HUES6 (cell line): ENCODE data around the gene ANKRD6.

Experiments used
- H3K27ac ChIP-seq: 2 replicates; pipeline ENCODE4 v1.7.0; 2013; ENCODE audit warnings: low read depth, mild to moderate bottlenecking, low read length, inconsistent platforms
- H3K27me3 ChIP-seq: 2 replicates; pipeline ENCODE4 v1.6.1; 2013; ENCODE audit warnings: low read length; ENCODE audit not compliant: control insufficient read depth, insufficient read depth
- H3K36me3 ChIP-seq: 2 replicates; pipeline ENCODE4 v1.6.1; 2013; ENCODE audit warnings: low read length; ENCODE audit not compliant: control insufficient read depth, insufficient read depth
- H3K4me1 ChIP-seq: 2 replicates; pipeline ENCODE4 v1.6.1; 2013; ENCODE audit warnings: low read length; ENCODE audit not compliant: control insufficient read depth, insufficient read depth
- H3K4me3 ChIP-seq: 2 replicates; pipeline ENCODE4 v1.5.1; 2013; ENCODE audit warnings: low read depth, low read length
- H3K9ac ChIP-seq: one replicate; pipeline ENCODE4 v1.6.1; 2013; ENCODE audit warnings: mild to moderate bottlenecking, low read length
- H3K9me3 ChIP-seq: 2 replicates; pipeline ENCODE4 v1.6.1; 2013; ENCODE audit warnings: low read depth, low read length; ENCODE audit not compliant: control insufficient read depth, insufficient read depth

ANKRD6 gene

DNA sequence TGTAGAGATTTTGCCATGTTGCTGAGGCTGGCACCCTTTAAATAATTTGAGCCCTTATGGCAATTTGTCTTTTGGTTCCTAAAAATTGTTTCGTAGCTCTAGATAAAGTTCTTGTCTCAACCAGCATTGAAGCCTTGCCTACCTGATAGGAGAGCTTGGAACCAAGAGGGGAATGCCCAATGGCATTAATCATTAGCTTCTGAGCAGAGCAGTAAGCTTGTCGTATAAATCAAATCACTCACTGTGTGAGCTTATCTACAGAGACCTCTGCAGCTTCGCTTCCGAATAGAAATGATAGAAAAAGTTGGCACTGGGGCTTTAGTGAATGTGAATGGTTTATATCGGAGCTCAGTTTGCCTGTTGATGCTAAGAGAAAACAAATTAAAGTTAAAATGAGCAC is 10.7 kb downstream of the ANKRD6 start:
- Histone ChIP-seq H3K36me3 (no peaks in the 10 kb centered on the region), H3K4me3 (no peak overlapping the region), H3K9me3 (no peaks in the 10 kb centered on the region), H3K27ac (no peak overlapping the region), H3K9ac (no peak overlapping the region), H3K4me1 (no peaks in the 10 kb centered on the region), H3K27me3 (peaks cover 27% of the 10 kb centered on the region)

- H3K9me3 ChIP-seq = no peaks in the 10 kb centered on the region
- H3K27me3 ChIP-seq = no peaks in the 10 kb centered on the region
- no peak overlapping the region for H3K27ac ChIP-seq
- H3K9ac ChIP-seq = no peak overlapping the region
- H3K36me3 ChIP-seq = no peaks in the 10 kb centered on the region
- H3K4me3 ChIP-seq = no peak overlapping the region
- H3K4me1 ChIP-seq = no peaks in the 10 kb centered on the region
These were observed 16.2 kb downstream of the ANKRD6 start for GRCh38 chr6:89449193-89449592.

DNA sequence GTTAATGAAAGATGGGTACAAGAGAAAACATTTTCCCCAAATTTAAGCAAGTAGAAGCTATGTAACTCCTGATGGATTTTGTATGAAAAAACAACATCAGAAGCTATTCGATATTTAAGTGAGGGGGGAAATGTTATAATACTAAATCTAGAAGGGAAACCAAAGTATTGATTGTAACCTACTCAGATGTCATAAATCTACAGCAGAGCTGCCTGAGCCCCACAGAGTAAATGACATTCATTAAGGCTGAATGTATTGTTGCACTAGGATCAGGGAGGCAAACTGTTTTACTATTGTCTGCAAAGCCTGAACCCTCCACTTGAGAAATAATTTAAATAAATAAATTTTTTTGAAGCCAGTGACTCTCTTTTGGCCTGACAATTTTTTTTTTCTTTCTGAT is 19.3 kb downstream of the ANKRD6 start:
- Histone ChIP-seq H3K9me3 (no peaks in the 10 kb centered on the region), H3K4me3 (no peak overlapping the region), H3K27me3 (no peaks in the 10 kb centered on the region), H3K27ac (no peak overlapping the region), H3K36me3 (no peaks in the 10 kb centered on the region), H3K4me1 (no peaks in the 10 kb centered on the region), H3K9ac (no peak overlapping the region)

DNA sequence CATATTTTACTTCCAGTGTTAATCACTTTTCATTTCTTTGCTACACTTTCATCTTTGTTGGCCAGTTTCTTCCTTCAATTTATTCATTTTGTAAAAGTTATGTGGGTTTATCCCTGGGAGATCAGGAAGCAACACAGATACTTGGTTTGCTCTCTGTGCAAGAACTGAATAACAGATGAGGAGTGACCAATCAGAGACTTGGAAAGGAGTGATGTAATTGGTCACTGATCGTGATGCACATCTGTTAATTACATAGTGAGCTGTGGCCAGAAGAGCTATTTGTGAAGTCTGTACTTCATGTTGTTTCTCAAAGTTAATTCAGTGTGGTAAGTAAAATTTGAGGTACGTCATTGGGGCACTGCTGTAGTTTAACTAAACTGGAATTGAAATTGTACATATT is 21.3 kb downstream of the ANKRD6 start:
- Histone ChIP-seq H3K27ac (no peak overlapping the region), H3K4me3 (no peak overlapping the region), H3K27me3 (no peaks in the 10 kb centered on the region), H3K4me1 (no peaks in the 10 kb centered on the region), H3K9me3 (no peaks in the 10 kb centered on the region), H3K9ac (no peak overlapping the region), H3K36me3 (no peaks in the 10 kb centered on the region)

DNA sequence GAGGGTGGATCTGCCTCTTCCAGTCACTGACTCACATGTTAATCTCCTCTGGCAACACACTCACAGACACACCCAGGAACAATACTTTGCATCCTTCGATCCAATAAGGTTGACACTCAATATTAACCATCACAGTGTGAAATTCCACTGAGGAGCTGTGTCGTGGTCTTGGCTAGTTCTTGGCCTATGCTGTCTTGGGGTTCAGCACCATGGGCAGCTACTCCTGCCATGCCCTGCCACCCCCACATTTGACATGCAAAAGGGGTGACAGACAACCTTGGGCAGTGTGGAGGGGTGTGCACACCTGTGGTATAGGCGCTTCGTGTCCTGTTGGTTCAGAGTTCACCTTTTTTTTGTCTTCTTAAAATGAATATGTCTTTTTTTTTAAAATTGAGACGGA is 25.8 kb downstream of the ANKRD6 start:
- no peak overlapping the region for H3K9ac ChIP-seq
- H3K27ac ChIP-seq = no peak overlapping the region
- H3K36me3 ChIP-seq = no peaks in the 10 kb centered on the region
- no peak overlapping the region for H3K4me3 ChIP-seq
- no peaks in the 10 kb centered on the region for H3K9me3 ChIP-seq
- H3K27me3 ChIP-seq = no peaks in the 10 kb centered on the region
- H3K4me1 ChIP-seq = no peaks in the 10 kb centered on the region

- Histone ChIP-seq H3K4me1 (no peaks in the 10 kb centered on the region), H3K27ac (no peak overlapping the region), H3K4me3 (no peak overlapping the region), H3K36me3 (no peaks in the 10 kb centered on the region), H3K27me3 (no peaks in the 10 kb centered on the region), H3K9me3 (no peaks in the 10 kb centered on the region), H3K9ac (no peak overlapping the region)
These were observed 26.5 kb downstream of the ANKRD6 start for GRCh38 chr6:89459501-89459900.

DNA sequence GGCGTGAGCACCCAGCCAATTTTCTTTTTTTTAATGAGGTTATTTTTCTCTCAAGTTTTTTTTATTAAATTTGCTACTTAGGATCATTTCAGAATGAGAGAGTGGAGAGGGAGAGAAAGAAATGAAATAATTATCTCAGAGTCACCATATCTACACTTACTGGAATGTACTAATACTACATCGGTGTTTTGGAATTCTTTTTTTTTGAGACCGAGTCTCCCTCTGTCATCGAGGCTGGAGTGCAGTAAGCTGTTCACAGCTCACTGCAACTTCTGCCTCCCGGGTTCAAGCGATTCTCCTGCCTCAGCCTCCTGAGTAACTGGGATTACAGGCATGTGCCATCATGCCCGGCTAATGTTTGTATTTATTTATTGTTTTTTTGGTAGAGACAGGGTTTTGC is 27.8 kb downstream of the ANKRD6 start:
- H3K9ac ChIP-seq = no peak overlapping the region
- no peak overlapping the region for H3K27ac ChIP-seq
- H3K9me3 ChIP-seq = no peaks in the 10 kb centered on the region
- no peaks in the 10 kb centered on the region for H3K4me1 ChIP-seq
- no peak overlapping the region for H3K4me3 ChIP-seq
- no peaks in the 10 kb centered on the region for H3K36me3 ChIP-seq
- no peaks in the 10 kb centered on the region for H3K27me3 ChIP-seq

DNA sequence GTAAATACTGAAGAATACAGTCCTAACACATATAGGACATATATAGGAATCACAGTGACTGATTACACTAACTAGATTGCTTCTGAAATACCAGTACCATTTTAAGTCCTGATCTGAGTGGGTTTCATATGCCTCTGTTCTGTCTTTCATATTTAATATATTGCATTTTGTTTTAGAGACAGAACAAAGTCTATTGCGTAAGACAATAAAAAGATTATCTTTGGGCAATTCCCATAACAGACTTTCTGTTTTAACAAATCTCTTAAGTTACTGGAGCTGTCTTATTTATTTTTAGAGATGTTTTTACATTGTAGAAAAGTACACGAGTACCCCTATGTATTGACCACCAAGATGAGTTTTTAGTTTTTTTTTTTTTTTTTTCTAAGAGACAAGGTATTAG is 29.6 kb downstream of the ANKRD6 start:
- H3K36me3 ChIP-seq = no peaks in the 10 kb centered on the region
- H3K27ac ChIP-seq = no peak overlapping the region
- H3K4me3 ChIP-seq = no peak overlapping the region
- no peaks in the 10 kb centered on the region for H3K27me3 ChIP-seq
- no peak overlapping the region for H3K9ac ChIP-seq
- H3K9me3 ChIP-seq = no peaks in the 10 kb centered on the region
- H3K4me1 ChIP-seq = no peaks in the 10 kb centered on the region

- Histone ChIP-seq H3K4me3 (no peak overlapping the region), H3K4me1 (no peaks in the 10 kb centered on the region), H3K9ac (no peak overlapping the region), H3K27ac (no peak overlapping the region), H3K27me3 (no peaks in the 10 kb centered on the region), H3K9me3 (no peaks in the 10 kb centered on the region), H3K36me3 (no peaks in the 10 kb centered on the region)
These were observed 31.3 kb downstream of the ANKRD6 start for GRCh38 chr6:89464295-89464694.

GRCh38 chr6:89467437-89467836 is 34.5 kb downstream of the ANKRD6 start:
- no peak overlapping the region for H3K27ac ChIP-seq
- H3K36me3 ChIP-seq = no peaks in the 10 kb centered on the region
- no peaks in the 10 kb centered on the region for H3K27me3 ChIP-seq
- no peaks in the 10 kb centered on the region for H3K9me3 ChIP-seq
- 0 out of 2 replicates have a peak, but pooled peaks cover 4% of the 10 kb centered on the region for H3K4me1 ChIP-seq
- H3K9ac ChIP-seq = no peak overlapping the region
- no peak overlapping the region for H3K4me3 ChIP-seq

GRCh38 chr6:89468998-89469397 is 36.0 kb downstream of the ANKRD6 start:
- Histone ChIP-seq H3K27me3 (no peaks in the 10 kb centered on the region), H3K9ac (no peak overlapping the region), H3K36me3 (no peaks in the 10 kb centered on the region), H3K4me1 (0 out of 2 replicates have a peak, but pooled peaks cover 4% of the 10 kb centered on the region), H3K27ac (no peak overlapping the region), H3K4me3 (no peak overlapping the region), H3K9me3 (no peaks in the 10 kb centered on the region)

DNA sequence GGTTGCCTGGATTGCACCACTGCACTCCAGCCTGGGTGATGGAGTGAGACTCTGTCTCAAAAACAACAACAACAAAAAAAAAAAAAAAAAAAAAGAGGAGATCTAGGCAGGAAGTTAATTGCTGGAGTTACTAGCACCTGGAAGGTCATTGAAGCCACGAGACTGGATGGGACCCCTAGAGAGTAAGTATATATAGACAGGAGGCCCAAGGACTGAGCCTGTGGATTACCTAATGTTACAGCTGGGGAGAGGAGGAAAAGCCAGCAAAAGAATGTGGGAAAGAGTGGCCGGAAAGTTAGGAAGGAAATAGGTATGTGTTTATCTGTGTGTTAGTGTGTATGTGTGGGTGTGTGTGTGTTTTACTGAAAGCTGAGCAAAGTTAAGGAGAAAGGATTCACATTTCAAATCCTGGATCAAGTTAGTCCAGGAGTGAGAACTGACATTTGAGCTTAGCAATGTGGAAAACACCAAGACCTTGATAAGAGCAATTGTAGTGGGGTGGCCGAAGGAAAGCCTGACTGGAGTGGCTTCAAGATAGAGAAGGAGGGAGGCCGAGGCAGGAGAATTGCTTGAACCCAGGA is 38.4 kb downstream of the ANKRD6 start:
- no peak overlapping the region for H3K27ac ChIP-seq
- H3K4me3 ChIP-seq = no peak overlapping the region
- no peaks in the 10 kb centered on the region for H3K9me3 ChIP-seq
- no peaks in the 10 kb centered on the region for H3K36me3 ChIP-seq
- H3K9ac ChIP-seq = no peak overlapping the region
- no peaks in the 10 kb centered on the region for H3K27me3 ChIP-seq
- 0 out of 2 replicates have a peak, but pooled peaks cover 4% of the 10 kb centered on the region for H3K4me1 ChIP-seq
